CD4-positive, alpha-beta T cell treated with Interleukin-4 for 1 hour (primary cell): ENCODE data around the gene FAM25G.

ENCODE experiments used
- DNase-seq, 2 donors: peaks; one replicate each; pipeline ENCODE4 v3.0.0-alpha.2; 2020 to 2022

Gene FAM25G

DNA sequence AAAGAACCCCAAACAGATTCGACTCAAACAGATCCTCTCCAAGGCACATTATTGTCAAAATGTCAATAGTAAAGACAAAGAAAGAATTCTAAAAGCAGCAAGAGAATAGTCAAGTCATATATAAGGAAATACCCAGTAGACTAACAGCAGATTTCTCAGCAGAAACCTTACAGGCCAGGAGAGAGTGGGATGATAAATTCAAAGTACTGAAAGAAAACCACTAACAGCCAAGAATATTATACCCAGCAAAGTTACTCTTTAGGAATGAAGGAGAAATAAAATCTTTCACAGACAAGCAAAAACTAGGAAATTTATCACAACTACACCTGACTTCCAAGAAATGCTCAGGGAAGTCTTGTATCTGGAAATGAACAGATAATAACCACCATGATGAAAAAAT lies 45.8 kb downstream of the FAM25G start:
- no peak for DNase-seq

DNA sequence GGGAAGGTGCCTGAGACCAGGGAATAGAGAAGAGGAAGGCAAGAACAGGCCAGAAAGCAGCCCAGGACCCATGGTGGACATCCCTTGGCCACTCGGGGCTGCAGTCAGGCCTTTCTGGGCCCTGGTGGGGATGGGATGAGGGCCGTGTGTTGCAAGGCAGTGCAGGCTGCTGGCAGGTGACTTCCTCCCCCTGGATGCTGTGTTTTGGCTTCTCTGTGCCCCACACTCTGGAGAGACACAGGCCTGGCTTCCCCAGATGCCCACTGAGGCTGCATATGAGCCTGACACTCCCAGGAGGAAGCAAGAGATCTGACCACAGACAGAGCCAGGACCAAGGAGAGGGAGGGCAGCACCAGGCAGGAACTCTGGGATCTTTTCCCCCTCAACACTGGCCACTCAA lies 47.5 kb downstream of the FAM25G start:
- DNase-seq, result no peak

- no peak for DNase-seq
These were observed 48.4 kb downstream of the FAM25G start for GRCh38 chr10:47443145-47443544.

DNA sequence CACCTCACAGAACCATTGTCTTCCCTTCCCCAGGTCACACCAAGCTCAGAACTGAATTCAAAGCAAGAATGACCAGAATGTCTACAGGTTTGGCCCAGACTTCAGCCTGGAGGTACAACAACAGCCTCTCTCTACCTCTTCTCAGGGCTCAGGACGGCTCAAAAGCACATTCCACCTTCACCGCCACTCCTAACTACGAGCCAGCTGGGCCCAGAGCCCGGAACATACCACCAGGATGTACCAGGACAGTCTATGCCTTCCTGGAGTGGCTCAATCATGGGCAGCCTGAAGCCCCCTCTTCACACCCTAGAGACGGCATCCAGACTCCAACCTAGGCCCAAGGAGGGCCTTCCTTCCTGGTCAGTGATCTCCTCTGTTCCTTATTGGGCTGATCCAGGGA lies 49.1 kb downstream of the FAM25G start:
- DNase-seq, result no peak

- no peak for DNase-seq
These were observed 49.6 kb downstream of the FAM25G start for GRCh38 chr10:47441938-47442337.

DNA sequence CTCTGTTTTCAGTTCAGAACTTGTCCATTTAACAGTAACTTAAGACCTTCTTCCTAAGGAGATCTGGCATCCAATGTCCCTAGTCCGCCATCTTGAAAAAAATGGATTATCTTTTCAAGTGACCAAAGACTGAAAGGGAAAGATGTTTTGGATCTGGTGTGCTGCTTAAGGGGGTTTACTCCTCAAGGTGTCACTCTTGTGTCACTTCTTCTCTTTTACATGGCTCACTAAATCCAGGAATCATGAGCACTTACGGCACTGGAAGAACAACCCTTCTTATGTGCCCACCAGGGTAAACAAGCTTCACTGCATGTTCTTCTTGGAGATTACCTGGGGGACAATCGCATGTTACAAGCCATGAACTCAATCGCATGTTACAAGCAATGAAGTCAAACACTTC lies 51.3 kb downstream of the FAM25G start:
- no peak for DNase-seq

DNA sequence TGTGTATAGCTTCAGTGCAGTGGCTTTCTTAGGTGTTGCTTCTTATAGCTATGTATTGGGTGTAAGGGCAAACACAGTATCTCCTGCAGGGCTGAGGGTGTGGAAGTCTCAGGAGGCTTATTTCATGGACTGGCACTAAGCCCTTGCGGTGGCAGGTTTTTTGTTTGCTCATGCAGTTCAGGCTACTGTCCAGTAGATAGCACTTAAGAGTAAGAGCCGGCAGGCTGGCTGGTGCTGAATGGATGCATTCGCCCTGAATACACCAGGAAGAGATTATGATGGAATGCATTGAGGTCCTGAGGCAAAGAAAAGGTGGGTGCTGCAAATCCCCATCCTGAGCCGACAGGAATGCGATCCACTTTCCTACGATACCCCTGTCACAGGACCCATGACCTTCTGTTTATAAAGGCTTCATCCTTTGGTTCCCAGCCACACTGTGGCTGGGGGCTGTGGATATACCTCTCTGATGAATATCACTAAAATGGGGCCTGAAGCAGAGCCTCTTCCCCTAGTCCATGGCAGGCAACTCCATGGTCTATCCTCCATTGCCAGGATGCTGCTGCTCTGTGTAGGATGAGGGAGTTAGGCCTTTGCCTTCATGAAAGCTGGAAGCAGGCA lies 52.5 kb downstream of the FAM25G start:
- no peak for DNase-seq
